ENCODE measurements around the gene MRGPRF. TPM values are rescaled to one million over a fixed set of nuclear protein-coding genes. Genes with fewer than 3 reads are reported as not detected.

MRGPRF gene
- total RNA-seq, 2 donors from 2014 or later: 3.0 to 17.9 TPM

- Histone ChIP-seq H3K27ac (no peak overlapping the region), H3K4me3 (no peak overlapping the region), H3K4me1 (no peaks in the 10 kb centered on the region), H3K9me3 (no peaks in the 10 kb centered on the region), H3K27me3 (no peaks in the 10 kb centered on the region), H3K36me3 (no peaks in the 10 kb centered on the region), H3K9ac (ENCODE audit: low read depth in 2 of 2, low read length in 2 of 2) (no peak overlapping the region)
- no peak for DNase-seq
- TF ChIP-seq CTCF (IDR thresholded peaks at IDR 0.05): no peak
- intact Hi-C loops (cut with DNase I): no loop called here
Observed at GRCh38 chr11:69039501-69039900, 26.5 kb upstream of the MRGPRF start.

GRCh38 chr11:69037544-69037943 is 24.5 kb upstream of the MRGPRF start:
- H3K9ac ChIP-seq (ENCODE audit: low read depth in 2 of 2, low read length in 2 of 2): no peak overlapping the region
- H3K9me3 ChIP-seq: no peaks in the 10 kb centered on the region
- H3K36me3 ChIP-seq: no peaks in the 10 kb centered on the region
- intact Hi-C loops (cut with DNase I): no loop called here
- no peak for DNase-seq
- H3K4me3 ChIP-seq: no peak overlapping the region
- no peaks in the 10 kb centered on the region for H3K27me3 ChIP-seq
- TF ChIP-seq CTCF (IDR thresholded peaks at IDR 0.05): no peak
- no peaks in the 10 kb centered on the region for H3K4me1 ChIP-seq
- no peak overlapping the region for H3K27ac ChIP-seq

GRCh38 chr11:69037074-69037473 is 24.0 kb upstream of the MRGPRF start:
- Histone ChIP-seq H3K36me3 (no peaks in the 10 kb centered on the region), H3K4me3 (no peak overlapping the region), H3K4me1 (no peaks in the 10 kb centered on the region), H3K27ac (no peak overlapping the region), H3K9me3 (no peaks in the 10 kb centered on the region), H3K9ac (ENCODE audit: low read depth in 2 of 2, low read length in 2 of 2) (no peak overlapping the region), H3K27me3 (no peaks in the 10 kb centered on the region)
- no peak for DNase-seq
- intact Hi-C loops (cut with DNase I): no loop called here
- TF ChIP-seq CTCF (IDR thresholded peaks at IDR 0.05): no peak

- intact Hi-C loops (cut with DNase I): no loop called here
- no peak for TF ChIP-seq CTCF (IDR thresholded peaks at IDR 0.05)
- H3K27me3 ChIP-seq: no peaks in the 10 kb centered on the region
- no peaks in the 10 kb centered on the region for H3K4me1 ChIP-seq
- H3K27ac ChIP-seq: no peak overlapping the region
- H3K36me3 ChIP-seq: no peaks in the 10 kb centered on the region
- H3K9me3 ChIP-seq: no peaks in the 10 kb centered on the region
- no peak overlapping the region for H3K4me3 ChIP-seq
- H3K9ac ChIP-seq (ENCODE audit: low read depth in 2 of 2, low read length in 2 of 2): no peak overlapping the region
- DNase-seq: no peak
Observed at GRCh38 chr11:69035946-69036340, 22.9 kb upstream of the MRGPRF start.

- Histone ChIP-seq H3K9ac (ENCODE audit: low read depth in 2 of 2, low read length in 2 of 2) (no peak overlapping the region), H3K4me3 (no peak overlapping the region), H3K9me3 (no peaks in the 10 kb centered on the region), H3K27me3 (no peaks in the 10 kb centered on the region), H3K27ac (no peak overlapping the region), H3K4me1 (no peaks in the 10 kb centered on the region), H3K36me3 (no peaks in the 10 kb centered on the region)
- TF ChIP-seq CTCF (IDR thresholded peaks at IDR 0.05): no peak
- no peak for DNase-seq
- intact Hi-C loops (cut with DNase I): no loop called here
Observed at GRCh38 chr11:69035150-69035945, 22.3 kb upstream of the MRGPRF start.
